ENCODE measurements around the gene FREM2.

- TF ChIP-seq CTCF (IDR thresholded peaks at IDR 0.05; ENCODE audit: extremely low read depth in 1 of 2, insufficient read depth in 1 of 2, low read depth in 1 of 2, low read length in 2 of 2), result no peak
- no peak for TF ChIP-seq POLR2AphosphoS5 (IDR thresholded peaks at IDR 0.05; ENCODE audit: insufficient read depth, low read depth, low read length)
Measured at GRCh38 chr13:38669234-38669964, 17.5 kb upstream of the FREM2 start.

Data from endothelial cell of umbilical vein (primary cell).